HG03139 (cell line): ENCODE measurements around the gene ASAP2.
"Not testable (repeated sequence)": the region's sequence is repeated elsewhere in the genome, so short reads cannot be mapped to it uniquely, and the experiment has no call there.

ENCODE experiments used
- ATAC-seq: cut with Tn5 transposase; IDR thresholded peaks from one replicate; pipeline ENCODE4 v1.9.1; 2021; ENCODE audit not compliant: unreplicated experiment

ASAP2 gene

DNA sequence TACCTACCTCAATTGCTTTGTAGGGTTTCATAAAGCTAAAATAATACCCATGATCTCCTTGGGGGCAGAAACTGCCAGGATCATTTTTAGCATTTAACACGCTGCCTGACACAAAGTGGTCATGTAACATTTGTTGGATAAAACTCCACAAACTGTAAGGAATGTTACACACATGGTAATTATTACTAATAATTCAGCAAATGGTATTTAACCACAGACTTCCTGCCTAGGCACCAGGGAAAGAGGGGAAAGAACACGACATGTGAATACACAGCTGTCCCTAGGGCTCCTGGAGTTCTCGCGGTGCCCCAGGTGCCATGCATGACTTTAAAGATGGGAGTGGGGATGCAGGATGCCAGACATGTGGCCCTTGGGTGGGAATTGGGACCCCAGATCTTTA, 43.5 kb downstream of the ASAP2 start:
- ATAC-seq = no peak

DNA sequence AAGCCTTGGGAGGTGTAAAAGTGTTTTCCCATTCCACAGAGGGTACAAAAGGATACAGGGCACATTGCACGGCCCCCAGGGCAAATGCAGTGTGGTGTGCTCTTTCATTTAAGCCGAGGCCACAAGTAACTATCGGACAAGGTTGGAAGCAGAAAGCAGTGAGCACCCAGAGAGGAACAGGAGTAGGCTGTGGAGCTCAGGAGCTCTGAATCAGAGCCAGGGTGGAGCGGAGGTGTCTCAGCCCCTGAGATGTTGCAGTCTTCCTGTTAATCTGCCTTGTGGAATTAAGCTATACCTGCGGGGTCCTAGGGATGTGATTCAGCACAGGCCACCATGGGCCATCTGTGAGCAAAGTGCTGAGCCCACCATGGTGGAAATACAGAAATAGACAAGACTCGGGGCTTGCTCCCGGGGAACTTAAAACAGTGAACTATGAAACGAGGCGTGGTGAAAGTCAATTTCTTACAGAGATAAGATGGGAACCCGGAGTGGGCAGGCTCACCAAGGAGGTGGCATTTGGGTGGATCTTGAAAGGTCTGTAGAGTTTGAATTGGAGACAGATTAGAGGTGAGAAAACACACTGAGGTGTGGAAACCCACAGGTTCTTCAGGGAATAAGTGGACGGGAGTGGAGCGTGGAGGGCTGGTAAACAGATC, 44.0 kb downstream of the ASAP2 start:
- ATAC-seq = no peak

DNA sequence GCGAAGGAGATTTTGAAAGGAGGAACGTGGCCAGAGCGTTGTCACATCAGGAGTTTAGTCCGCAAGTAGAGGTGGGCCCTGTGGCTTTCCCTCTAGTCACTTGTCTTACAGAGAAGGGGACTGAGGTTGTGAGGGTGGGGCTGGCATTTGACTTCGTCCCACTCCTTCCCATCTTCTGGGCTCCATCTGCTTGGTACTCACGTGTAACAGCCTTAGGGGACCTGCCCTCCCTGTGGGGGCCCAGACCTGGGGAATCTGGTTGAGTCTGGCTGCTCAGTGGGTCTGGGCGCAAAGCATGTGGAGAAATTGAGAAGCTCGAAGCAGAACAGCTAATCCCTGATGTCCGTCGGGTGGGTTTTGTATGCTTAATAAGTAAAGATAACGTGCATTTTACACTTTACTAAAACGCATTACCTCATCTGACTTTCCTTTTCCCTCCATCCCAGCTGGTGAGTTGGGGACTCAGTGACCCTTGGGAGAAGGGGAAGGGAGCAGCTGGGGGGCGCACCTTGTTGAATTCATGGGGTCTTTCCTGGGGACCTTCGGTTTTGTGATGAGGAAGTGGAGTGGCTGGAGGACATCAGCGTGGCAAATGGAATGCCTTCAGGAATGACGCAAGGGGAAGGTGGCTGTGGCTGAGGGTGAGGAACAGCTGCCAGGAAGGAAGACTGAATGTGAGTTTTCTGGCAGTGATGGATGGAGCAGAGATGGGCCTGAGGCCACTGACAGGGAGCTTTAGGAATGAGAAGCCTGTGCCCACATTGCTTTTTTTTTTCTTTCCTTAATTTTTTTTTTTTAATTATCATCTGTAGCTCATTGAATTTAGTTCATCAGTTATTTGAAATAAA, 44.8 kb downstream of the ASAP2 start:
- ATAC-seq = no peak

DNA sequence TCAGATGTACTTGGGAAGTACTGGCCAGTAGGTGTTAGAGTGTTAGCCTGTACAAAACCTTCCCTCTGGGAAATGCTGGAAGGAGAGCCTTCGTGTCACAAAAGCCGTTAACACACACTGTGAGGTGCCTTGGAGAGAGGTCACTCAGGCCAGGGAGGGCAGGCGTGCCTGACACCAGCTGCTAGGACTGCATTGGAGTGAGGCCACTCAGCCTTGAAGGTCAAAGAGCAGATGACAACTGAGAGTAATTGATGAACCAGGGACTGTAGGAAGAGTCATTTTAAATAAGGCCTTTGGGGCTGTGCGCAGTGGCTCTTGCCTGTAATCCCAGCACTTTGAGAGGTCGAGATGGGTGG, 45.4 kb downstream of the ASAP2 start:
- ATAC-seq = no peak

DNA sequence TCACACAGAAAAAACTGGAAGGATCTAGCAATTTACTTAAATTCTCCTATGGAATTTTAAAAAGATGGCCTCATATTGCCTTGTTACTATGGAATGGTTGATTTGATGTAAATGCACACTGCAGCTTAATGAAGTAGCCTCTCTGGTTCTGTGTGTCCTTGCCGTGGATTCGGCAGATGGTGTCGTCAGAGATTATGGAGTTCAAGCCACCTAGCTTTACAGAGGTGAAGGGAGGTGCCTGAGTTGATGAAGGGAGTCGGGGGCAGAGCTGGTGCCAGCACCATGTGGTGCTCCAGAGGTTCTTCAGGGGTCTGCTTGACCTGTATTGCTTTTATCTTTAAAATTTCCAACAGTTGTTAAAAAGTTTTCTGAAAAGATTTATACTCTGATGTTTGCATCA, 48.8 kb downstream of the ASAP2 start:
- ATAC-seq = no peak

DNA sequence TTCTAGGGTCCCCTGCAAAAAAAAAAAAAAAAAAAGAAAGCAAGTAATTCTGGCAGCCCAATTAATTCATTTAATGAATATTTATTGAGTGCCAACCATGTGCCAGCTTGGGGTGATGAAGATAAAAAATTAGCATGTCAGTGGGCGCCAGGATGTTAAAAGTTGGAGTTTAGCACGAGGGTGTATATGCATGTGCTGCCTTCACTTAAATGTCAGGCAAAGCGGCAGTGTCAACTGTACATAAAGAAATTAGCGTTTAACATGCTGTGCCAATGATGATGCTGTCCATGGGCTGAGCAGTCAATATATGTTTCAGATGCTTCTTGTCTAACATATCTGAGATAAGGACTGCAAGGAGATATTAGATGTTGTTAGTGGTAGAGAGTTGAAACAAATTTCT, 49.5 kb downstream of the ASAP2 start:
- no peak for ATAC-seq

DNA sequence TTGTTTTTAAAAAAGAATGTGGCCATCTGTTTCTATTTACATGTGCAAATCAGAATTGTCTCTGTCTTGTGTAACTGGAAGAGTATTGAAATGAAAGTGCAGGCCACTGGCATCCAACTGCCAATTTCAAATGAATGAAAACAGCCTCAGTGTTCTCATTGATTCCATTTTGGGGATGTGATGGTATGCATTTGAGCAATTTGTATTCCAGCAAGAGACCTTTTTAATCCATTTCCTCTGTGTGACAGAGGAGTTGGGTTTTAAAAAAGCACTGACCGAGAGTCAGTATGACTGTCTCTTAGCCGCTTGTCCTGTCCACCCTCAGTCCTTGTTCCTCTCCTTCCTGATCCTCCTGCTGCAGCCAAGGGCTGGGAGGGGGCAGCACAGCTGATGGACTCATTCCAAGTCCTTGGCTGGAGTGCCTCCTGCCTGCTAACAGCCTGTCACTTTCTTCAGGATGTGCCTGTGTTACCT, 50.0 kb downstream of the ASAP2 start:
- no peak for ATAC-seq

DNA sequence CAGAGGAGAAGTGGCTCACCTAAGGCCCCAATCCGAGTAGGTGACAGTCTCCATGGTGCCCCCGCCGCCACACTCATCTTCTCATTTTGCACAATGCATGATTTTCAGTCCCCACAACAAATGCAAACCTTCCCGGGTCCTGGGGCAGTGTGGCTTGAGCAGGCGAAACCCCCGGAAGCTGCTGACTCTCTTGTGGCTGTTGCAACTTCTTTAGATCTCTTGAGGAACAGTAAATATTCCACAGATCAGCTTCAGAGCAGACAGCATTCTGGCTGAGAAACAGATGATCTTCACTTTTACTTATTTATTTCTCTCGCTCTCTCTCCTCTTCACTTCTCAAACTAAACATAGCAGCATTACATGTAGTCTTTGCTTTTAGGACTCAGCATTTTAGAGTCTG, 51.9 kb downstream of the ASAP2 start:
- no peak for ATAC-seq

DNA sequence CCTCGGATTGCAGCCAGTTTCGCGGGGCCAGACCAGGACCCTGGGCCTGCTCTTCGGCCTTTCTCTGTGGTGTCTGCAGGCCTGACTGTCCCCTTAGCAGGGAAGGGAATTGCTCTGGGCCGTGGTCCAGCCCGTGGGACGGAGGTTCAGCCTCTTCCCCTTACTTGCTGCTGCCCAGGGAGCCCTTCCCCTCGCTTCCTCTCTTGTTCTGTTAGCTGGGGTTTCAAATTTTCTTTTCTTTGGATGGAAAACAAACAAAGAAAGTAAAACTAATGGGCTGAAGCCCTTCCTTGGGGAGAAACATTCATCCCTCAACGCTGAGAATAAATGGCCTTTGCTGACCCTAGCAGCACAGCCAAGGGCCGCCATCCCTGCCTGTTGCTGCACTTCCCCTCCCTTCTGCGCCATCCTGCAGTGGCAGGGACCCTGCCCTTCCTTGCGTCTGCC, 52.4 kb downstream of the ASAP2 start:
- no peak for ATAC-seq

DNA sequence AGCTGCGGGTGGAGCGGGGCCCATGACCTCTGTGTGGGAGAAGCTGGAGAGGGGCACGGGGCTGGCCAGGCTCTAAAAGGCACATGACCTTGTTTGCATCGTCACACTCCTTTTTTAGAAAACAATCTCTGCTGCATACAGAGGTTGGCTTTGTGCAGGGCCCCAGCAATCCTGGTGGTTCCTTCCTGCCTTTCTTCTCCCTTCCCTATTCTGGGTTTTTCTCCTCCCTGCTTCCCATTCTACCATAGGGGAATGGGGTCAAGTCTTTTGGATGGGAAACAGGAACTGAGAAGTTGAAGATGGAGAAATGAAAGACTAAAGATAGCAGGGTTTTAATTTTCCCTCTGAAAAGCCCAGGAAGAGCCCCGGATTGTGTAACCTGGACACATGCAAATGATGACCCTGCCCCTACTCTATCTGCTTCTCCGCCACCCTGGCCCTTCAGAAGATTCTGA, 53.9 kb downstream of the ASAP2 start:
- ATAC-seq = no peak

DNA sequence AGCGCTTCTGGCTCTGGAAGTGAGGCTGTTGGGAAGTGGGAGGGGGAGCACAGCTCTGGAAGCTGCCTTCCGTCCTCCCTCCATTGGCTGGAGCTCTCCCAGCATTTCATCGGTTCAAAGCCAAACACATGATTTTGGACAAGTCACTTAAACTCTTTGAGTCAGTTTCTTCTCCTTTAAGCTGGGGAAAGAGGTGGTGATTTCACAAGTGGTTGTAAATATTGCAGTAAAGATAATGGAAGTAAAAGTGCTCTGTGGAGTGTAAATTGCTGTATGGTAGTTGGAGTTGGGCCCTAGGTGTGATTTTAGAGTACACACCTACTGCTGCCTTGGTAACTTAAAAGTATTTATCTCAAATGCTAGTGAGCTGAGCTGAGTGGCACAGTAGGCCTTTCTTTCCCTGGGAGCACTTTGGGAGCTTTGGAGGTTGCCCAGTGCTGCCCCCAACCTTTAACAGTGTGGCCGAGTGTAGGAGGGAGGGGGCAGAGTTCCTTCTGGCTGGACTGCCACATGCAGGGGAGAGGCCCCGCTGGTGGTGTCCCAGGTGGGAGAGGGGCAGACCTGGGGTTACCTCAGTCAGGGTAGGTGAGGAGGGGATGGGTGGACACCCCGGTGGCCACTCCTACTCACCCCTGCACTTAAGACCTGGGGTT, 54.7 kb downstream of the ASAP2 start:
- ATAC-seq = no peak

DNA sequence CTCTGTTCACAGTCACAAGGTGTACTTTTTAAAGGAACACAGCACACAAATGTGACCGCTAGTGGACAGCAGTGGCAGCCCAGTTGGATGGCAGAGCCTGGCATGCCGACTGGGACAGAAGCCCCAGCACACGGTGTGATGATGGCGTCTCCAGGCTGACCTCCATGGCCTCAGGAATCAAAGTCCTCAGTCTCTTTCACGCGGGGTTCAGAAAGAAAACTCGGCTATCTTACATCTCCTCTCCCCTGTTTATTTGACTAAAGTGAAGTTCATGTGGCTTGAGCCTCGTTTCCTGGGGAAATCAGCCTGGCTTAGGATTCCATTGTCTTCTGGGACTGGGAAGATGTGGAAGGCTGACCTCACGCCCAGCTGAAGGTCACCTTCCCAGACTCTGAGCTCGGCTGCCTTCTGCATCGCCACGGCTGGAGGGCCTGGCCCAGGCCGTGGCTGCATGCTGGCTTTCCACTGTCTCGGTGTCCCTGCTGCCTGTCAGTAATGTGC, 56.1 kb downstream of the ASAP2 start:
- no peak for ATAC-seq

DNA sequence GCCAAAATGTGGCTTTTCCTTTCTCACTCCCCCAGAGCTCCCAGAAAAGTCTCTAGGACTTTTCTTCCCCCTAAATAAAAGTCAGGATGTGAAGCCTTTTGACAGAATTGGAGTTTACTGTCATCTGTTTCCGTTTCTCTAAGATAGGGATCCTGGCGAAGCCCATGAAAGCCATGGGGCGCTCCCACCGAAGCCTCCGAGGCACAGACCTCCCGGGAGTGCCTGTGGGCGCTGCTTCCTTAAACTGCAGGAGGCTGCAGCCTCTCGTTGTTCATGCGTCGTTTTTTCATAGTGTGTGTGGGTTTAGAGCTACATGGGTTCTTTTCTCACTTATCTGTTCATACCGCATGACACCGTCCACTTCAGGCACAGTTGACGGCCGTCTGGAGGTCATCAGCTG, 56.8 kb downstream of the ASAP2 start:
- ATAC-seq = no peak

DNA sequence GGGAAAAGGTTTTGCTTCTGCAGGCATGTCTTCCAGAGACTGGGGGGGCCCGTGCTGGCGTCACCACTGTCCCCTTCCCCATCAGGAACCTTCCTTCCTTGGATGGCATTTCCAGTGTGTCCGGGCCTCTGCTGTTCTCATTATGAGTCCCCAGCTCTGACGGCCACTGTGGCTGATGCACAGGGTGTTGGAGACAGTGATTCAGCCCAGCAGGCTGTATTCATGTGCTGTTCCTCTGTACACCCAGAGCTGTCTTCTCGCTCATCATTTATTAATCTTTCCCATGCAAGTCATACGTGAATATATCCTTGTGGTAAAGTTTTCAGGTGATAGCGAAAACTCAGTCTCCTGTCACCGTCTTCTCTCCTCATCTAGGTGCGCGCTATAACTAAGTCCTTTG, 57.7 kb downstream of the ASAP2 start:
- ATAC-seq = no peak

DNA sequence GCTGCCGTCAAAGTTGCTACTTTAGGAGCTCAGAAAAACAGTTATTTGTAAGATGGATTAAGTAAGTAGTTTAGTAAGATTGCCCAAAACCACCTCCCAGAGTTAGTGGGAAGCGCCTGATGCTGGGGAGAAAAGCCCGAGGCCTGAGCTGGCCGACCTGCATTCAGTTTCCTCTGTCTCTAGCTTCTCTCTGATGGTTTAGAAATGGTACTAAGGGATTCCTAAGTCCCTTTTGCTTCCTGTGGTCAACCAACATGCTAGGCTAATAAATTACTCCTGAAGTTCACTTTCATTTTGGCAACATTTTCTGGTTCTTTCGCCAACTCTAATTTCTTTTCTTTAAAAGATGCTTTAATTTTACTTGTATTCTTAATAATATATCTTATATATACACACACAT, 60.1 kb downstream of the ASAP2 start:
- no peak for ATAC-seq

DNA sequence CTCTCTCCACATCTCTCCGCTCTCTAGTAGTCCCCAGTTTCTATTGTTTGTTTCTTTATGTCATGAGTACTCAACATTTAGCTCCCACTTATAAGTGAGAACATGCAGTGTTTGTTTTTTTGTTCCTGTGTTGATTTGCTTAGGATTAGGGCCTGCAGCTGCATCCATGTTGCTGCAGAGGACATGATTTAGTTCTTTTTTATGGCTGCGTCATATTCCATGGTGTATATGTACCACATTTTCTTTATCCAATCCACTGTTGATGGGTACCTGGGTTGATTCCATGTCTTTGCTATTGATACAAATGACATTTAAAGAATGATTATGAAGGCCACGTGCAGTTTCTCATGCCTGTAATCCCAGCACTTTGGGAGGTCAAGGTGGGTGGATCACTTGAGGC, 60.7 kb downstream of the ASAP2 start:
- ATAC-seq = not testable (repeated sequence)

DNA sequence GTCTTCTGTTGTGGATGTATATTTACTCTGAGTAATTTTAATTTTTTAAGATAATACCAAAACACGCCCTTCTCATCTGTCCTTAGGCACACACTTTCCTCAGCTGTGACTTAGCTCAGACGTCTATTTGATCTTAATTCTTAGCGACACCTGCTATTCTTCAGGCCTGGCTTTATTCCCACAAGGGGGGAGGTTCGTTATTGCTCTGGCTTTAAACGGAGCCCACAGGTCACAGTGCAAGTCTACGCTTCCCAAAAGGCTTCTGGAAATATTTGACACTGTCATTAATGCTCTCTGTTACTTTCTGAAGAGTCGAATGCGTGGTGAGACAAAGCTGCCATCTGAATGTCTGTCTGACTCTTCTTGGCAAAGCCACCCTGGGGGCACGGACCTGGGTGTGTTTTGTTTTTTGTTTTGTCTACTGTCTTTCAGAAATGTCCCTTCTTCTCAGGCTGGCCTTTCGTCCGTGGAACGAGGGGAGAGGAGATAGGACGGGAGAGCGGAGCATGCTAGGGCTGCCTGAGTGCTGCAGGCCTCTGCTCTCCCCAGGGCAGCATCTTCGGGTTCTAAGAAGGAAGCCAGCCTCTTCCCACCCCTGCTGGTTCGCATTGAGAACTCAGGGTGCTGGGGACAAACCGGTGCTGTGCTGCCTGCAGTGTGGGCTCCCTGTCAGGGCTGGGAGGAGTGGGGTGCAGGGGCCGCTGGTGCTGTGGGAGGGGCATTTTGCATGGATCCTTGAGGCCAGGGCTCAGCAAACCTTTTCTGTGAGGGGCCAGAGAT, 61.9 kb downstream of the ASAP2 start:
- no peak for ATAC-seq

DNA sequence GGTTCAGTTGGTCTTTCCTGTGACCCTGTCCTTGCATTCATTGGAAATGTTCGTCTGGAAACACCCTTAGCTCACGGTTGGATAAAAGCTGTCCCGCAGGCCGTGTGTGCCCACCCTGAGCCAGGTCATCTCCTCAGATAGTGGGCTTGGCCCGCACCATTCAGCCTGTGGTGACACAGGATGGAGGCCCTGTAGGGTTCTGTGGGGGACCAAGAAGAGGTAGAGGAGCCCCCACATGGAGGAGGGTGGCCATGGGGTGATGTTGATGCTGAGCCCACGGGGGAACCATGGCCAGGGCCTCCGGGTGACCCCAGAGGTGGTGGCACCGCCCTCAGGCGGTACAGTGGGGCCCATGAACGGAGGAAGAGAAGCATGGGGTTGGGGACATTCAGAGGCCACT, 62.7 kb downstream of the ASAP2 start:
- no peak for ATAC-seq

DNA sequence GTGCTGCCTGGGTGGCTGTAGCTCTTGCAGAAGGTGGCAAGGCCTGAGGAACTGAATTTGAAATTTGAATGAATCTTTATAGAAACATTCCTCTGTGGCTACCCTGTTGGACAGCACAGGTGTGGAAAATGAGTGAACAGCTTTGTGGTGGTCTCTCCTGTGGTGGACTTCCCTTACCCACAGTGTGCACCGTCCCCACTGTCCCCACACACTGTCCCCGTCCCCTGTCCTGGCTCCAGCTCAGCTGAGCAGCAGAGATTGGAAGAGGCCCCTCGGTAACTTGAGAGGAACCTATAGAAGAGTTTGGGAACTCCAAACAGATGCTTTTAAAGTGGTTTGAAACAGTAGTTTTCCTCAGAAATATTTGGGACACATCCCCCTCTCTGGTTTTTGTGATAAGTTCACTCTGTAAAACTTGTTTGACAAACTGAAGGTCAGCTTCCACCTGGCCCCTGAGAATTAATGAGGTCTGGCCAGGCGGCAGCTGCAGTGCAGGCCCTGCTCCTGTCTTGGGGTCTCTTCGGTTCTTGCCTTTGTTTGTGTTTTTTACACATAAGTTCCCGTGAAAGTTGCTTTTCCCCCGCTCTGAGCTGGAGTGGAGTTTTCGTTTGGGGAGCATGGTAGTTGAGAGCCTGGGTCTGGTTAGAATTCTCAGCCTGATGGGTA, 63.2 kb downstream of the ASAP2 start:
- ATAC-seq = no peak

DNA sequence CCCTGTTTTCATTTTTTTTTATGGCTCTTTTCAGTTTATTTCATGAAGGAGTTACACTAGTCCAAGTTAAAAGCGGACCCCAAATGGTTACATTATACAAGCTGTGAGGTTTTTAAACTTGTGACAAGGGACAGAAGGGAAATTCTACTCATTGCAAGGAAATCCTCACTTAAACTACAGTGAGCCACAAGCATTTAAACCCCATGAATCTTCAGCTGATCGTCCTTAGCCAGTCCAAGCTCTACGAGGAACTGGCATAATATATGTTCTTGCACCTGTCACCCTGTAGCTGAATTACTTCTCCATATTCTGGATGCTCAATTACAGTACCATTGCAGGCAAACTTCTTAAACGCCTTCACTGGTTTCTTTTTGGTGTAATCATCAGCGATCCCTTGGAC, 64.5 kb downstream of the ASAP2 start:
- ATAC-seq = no peak
